ENCODE data around the gene ZNF253.
"Not testable (repeated sequence)": the region's sequence is repeated elsewhere in the genome, so short reads cannot be mapped to it uniquely, and the experiment has no call there.

DNA sequence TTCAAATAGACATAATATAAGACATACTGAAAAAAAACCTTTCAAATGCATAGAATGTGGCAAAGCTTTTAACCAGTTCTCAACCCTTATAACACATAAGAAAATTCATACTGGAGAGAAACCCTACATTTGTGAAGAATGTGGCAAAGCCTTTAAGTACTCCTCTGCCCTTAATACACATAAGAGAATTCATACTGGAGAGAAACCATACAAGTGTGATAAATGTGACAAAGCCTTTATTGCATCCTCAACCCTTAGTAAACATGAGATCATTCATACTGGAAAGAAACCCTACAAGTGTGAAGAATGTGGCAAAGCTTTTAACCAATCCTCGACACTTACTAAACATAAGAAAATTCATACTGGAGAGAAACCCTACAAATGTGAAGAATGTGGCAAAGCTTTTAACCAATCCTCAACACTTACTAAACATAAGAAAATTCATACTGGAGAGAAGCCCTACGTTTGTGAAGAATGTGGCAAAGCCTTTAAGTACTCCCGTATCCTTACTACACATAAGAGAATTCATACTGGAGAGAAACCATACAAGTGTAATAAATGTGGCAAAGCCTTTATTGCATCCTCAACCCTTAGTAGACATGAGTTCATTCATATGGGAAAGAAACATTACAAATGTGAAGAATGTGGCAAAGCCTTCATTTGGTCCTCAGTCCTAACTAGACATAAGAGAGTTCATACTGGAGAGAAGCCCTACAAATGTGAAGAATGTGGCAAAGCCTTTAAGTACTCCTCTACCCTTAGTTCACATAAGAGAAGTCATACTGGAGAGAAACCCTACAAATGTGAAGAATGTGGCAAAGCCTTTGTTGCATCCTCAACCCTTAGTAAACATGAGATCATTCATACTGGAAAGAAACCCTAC lies 68.0 kb downstream of the ZNF253 start:
- TF ChIP-seq POLR2A, POLR2AphosphoS5, EP300 (IDR thresholded peaks at IDR 0.05): not testable (repeated sequence)
- TF ChIP-seq, protein P1, sequence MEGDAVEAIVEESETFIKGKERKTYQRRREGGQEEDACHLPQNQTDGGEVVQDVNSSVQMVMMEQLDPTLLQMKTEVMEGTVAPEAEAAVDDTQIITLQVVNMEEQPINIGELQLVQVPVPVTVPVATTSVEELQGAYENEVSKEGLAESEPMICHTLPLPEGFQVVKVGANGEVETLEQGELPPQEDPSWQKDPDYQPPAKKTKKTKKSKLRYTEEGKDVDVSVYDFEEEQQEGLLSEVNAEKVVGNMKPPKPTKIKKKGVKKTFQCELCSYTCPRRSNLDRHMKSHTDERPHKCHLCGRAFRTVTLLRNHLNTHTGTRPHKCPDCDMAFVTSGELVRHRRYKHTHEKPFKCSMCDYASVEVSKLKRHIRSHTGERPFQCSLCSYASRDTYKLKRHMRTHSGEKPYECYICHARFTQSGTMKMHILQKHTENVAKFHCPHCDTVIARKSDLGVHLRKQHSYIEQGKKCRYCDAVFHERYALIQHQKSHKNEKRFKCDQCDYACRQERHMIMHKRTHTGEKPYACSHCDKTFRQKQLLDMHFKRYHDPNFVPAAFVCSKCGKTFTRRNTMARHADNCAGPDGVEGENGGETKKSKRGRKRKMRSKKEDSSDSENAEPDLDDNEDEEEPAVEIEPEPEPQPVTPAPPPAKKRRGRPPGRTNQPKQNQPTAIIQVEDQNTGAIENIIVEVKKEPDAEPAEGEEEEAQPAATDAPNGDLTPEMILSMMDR (IDR thresholded peaks at IDR 0.05), result not testable (repeated sequence)

All from suprapubic skin (tissue), 4 donors.